Gastroesophageal sphincter (tissue), 3 donors: ENCODE data around the gene ZNF343.

Source experiments
- CTCF ChIP-seq, 4 experiments: fragments of 200-600 bp in 2 of 4; fragments of 450-650 bp in 2 of 4; sonication (generic) in 1 of 4; IDR thresholded peaks; one replicate each; pipeline ENCODE4 v1.5.1; 2017 to 2019; ENCODE audit warnings: antibody characterized with exemption in 4 of 4, mild to moderate bottlenecking in 2 of 4, moderate library complexity in 2 of 4
- POLR2A ChIP-seq, 2 donors: fragments of 450-650 bp; IDR thresholded peaks; one replicate each; pipeline ENCODE4 v1.6.1; 2017; ENCODE audit warnings: antibody characterized with exemption in 2 of 2, mild to moderate bottlenecking in 2 of 2, moderate library complexity in 1 of 2

- TF ChIP-seq CTCF (IDR thresholded peaks at IDR 0.05) = no peak
- no peak for TF ChIP-seq POLR2A (IDR thresholded peaks at IDR 0.05)
Measured at GRCh38 chr20:2557873-2558580, 49.3 kb upstream of the ZNF343 start.
